Measurements from ENCODE around the gene GALNT13. TPM values are rescaled to one million over a fixed set of nuclear protein-coding genes. Genes with fewer than 3 reads are reported as not detected.

GALNT13 gene
- total RNA-seq, 1 donor from 2014 or later: not detected

DNA sequence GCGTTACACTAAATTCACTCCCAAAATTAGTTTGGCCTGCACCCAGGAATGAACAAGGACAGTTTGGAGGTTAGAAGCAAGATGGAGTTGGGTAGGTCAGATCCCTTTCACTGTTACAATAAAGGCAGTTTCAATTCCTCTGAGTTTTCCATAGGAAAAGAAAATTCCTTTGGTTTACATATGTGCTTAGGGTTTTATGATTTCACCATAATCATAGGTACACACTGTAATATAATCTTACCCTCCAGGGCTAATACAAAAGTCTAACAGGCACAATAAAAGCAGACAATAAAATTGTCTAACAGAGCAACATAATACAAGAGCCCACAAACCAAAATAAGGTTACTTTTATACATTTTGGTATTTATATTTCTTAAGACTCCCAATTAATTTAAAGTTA lies 435.3 kb downstream of the GALNT13 start:
- Mint-ChIP-seq H3K9me3 (peaks cover 2% of the 10 kb centered on the region), H3K4me3 (no peak overlapping the region), H3K36me3 (ENCODE audit: low read depth) (no peaks in the 10 kb centered on the region), H3K27ac (no peak overlapping the region), H3K27me3 (no peaks in the 10 kb centered on the region), H3K4me1 (no peaks in the 10 kb centered on the region)
- ATAC-seq (ENCODE audit: low read depth) (no peak), DNase-seq (no peak)
- intact Hi-C loops (cut with micrococcal nuclease): no loop called here
- TF ChIP-seq, protein P1, sequence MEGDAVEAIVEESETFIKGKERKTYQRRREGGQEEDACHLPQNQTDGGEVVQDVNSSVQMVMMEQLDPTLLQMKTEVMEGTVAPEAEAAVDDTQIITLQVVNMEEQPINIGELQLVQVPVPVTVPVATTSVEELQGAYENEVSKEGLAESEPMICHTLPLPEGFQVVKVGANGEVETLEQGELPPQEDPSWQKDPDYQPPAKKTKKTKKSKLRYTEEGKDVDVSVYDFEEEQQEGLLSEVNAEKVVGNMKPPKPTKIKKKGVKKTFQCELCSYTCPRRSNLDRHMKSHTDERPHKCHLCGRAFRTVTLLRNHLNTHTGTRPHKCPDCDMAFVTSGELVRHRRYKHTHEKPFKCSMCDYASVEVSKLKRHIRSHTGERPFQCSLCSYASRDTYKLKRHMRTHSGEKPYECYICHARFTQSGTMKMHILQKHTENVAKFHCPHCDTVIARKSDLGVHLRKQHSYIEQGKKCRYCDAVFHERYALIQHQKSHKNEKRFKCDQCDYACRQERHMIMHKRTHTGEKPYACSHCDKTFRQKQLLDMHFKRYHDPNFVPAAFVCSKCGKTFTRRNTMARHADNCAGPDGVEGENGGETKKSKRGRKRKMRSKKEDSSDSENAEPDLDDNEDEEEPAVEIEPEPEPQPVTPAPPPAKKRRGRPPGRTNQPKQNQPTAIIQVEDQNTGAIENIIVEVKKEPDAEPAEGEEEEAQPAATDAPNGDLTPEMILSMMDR (IDR thresholded peaks at IDR 0.05): no peak
- ChIA-PET POLR2A (no interaction called here), CTCF (no interaction called here)

DNA sequence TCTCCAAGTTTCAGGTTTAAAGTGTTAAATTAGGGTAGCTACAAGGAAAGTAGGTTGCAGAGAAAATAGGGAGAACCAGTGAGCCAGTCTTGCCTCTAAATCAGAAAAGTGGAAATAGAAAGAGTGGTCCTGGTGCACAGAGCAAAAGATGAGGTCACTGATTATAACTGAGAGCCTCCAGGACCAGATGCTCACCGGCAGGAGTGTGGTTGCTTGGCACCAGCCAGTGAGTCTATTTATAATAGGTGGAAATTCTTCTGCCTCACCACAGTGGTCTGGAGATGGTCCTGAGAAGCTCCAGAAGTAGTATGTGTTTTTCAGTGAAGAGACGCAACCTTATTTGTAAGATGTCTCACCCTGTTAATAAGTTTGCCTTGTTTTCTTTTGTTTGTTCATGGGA lies 452.9 kb downstream of the GALNT13 start:
- ChIA-PET POLR2A (no interaction called here), CTCF (no interaction called here)
- TF ChIP-seq, protein P1 (IDR thresholded peaks at IDR 0.05): no peak
- no peaks in the 10 kb centered on the region for H3K4me1 Mint-ChIP-seq
- intact Hi-C loops (cut with micrococcal nuclease): no loop called here
- H3K27ac Mint-ChIP-seq: no peak overlapping the region
- no peak for ATAC-seq (ENCODE audit: low read depth)
- H3K4me3 Mint-ChIP-seq: no peak overlapping the region
- DNase-seq: no peak
- H3K27me3 Mint-ChIP-seq: no peaks in the 10 kb centered on the region
- H3K9me3 Mint-ChIP-seq: no peaks in the 10 kb centered on the region
- no peaks in the 10 kb centered on the region for H3K36me3 Mint-ChIP-seq (ENCODE audit: low read depth)

DNA sequence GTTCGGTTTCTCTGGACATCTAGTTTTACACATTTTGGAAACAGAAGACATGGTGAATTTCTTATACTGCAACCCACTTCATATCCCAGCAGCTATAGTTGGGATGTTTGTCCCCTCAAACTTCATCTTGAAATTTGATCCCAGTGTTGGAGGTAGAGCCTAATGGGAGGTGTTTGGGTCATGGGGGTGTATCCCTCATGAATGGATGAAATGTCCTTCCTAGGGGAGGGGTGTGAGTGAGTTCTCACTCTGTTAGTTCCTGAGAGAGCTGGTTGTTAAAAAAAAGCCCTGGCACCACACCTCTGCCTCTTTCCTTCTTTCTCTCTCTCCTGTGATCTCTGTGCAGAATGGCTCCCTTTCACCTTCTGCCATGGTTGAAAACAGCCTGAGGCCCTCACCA lies 457.8 kb downstream of the GALNT13 start:
- Mint-ChIP-seq H3K27ac (no peak overlapping the region), H3K9me3 (no peaks in the 10 kb centered on the region), H3K27me3 (no peaks in the 10 kb centered on the region), H3K4me3 (no peak overlapping the region), H3K36me3 (ENCODE audit: low read depth) (no peaks in the 10 kb centered on the region), H3K4me1 (no peaks in the 10 kb centered on the region)
- TF ChIP-seq, protein P1 (IDR thresholded peaks at IDR 0.05): no peak
- CTCF ChIA-PET: no interaction called here
- ATAC-seq (ENCODE audit: low read depth): no peak
- intact Hi-C loops (cut with micrococcal nuclease): no loop called here
- no peak for DNase-seq
- POLR2A ChIA-PET: no interaction called here

DNA sequence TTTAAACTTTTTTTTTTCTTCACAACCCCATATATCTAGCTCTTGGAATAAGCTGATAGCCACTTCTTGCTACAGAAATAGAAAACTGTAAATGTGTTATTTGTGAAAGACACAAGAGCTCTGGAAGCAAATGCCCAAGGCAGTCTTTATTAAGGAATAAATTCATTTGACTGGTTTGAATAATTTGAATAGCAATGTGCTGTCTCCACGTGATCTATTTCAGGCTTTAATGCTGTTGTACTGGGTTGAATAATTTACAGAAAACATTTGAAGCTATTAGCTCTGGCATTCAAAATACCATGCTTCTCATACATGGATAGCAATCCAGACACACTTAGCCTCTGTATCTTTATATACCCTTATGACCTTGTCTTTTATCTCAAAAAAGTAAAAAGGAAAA lies 460.1 kb downstream of the GALNT13 start:
- Mint-ChIP-seq H3K4me3 (no peak overlapping the region), H3K4me1 (no peaks in the 10 kb centered on the region), H3K36me3 (ENCODE audit: low read depth) (no peaks in the 10 kb centered on the region), H3K27ac (no peak overlapping the region), H3K9me3 (no peaks in the 10 kb centered on the region), H3K27me3 (no peaks in the 10 kb centered on the region)
- POLR2A ChIA-PET: no interaction called here
- ATAC-seq (ENCODE audit: low read depth): no peak
- intact Hi-C loops (cut with micrococcal nuclease): no loop called here
- CTCF ChIA-PET: no interaction called here
- TF ChIP-seq, protein P1 (IDR thresholded peaks at IDR 0.05): no peak
- no peak for DNase-seq

DNA sequence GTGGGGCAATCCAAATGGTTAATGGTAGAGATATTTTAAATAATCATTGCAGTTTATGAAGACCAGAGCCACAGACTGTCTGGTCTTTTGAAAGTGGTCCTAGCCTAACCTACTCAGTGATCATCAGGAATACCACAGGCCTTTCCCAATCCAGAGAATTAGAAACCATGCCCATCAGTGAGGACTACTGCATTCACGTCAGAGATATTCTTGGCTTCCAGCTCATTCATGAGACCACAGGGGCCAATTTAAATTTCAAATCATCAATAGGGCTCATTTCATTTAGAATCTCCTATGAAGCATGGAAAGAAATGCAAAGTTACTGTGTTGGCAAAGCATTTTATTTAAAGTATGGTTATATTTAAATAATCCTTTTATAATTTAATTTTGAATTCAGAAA lies 464.5 kb downstream of the GALNT13 start:
- H3K27ac Mint-ChIP-seq: no peak overlapping the region
- TF ChIP-seq, protein P1 (IDR thresholded peaks at IDR 0.05): no peak
- no peaks in the 10 kb centered on the region for H3K9me3 Mint-ChIP-seq
- no peak for ATAC-seq (ENCODE audit: low read depth)
- CTCF ChIA-PET: no interaction called here
- intact Hi-C loops (cut with micrococcal nuclease): no loop called here
- no peaks in the 10 kb centered on the region for H3K36me3 Mint-ChIP-seq (ENCODE audit: low read depth)
- DNase-seq: no peak
- H3K27me3 Mint-ChIP-seq: no peaks in the 10 kb centered on the region
- H3K4me1 Mint-ChIP-seq: no peaks in the 10 kb centered on the region
- H3K4me3 Mint-ChIP-seq: no peak overlapping the region
- POLR2A ChIA-PET: no interaction called here

Data from activated B cell treated with CpG ODN at 0.5 μM for 24 hours (primary cell).